SU-DHL-6 (cell line): Measurements from ENCODE around the gene CEP104.

Experiments used
- H2AFZ ChIP-seq: fragments of 200-600 bp; sonication (generic); 2 replicates; pipeline ENCODE4 v1.6.1; 2014; ENCODE audit warnings: low read depth, mild to moderate bottlenecking, moderate library complexity, mixed read lengths, antibody characterized with exemption, low read length; ENCODE audit not compliant: severe bottlenecking
- H3F3A ChIP-seq: fragments of 200-600 bp; shearing (Covaris generic); 2 replicates; pipeline ENCODE4 v1.6.0; 2016; ENCODE audit warnings: antibody characterized with exemption, mild to moderate bottlenecking; ENCODE audit not compliant: insufficient read depth
- H3K27ac ChIP-seq: fragments of 200-600 bp; sonication (generic); 2 replicates; pipeline ENCODE4 v1.5.1; 2016; ENCODE audit warnings: low read depth, mild to moderate bottlenecking, low read length, moderate library complexity, mixed read lengths
- H3K27me3 ChIP-seq: fragments of 200-600 bp; sonication (generic), shearing (Covaris generic); 2 replicates; pipeline ENCODE4 v1.6.0; 2014; ENCODE audit warnings: mild to moderate bottlenecking, low read length
- H3K36me3 ChIP-seq: fragments of 200-600 bp; sonication (generic); 2 replicates; pipeline ENCODE4 v1.6.1; 2014; ENCODE audit warnings: mild to moderate bottlenecking, low read length, mixed read lengths
- H3K4me2 ChIP-seq: fragments of 300-600, 200-600 bp; shearing (Covaris generic), sonication (generic); 2 replicates; pipeline ENCODE4 v1.6.0; 2014; ENCODE audit warnings: low read length, low read depth, mild to moderate bottlenecking; ENCODE audit not compliant: poor library complexity, severe bottlenecking
- H3K4me3 ChIP-seq: fragments of 200-600 bp; sonication (generic); 2 replicates; pipeline ENCODE4 v1.5.1; 2014; ENCODE audit warnings: antibody characterized with exemption, low read length, mild to moderate bottlenecking, mixed read lengths; ENCODE audit not compliant: insufficient read depth, poor library complexity, severe bottlenecking
- H3K79me2 ChIP-seq: fragments of 200-600 bp; sonication (generic); 2 replicates; pipeline ENCODE4 v1.6.1; 2014; ENCODE audit warnings: mild to moderate bottlenecking, low read length, moderate library complexity; ENCODE audit not compliant: insufficient read depth
- H3K9ac ChIP-seq: fragments of 200-600 bp; sonication (generic); 2 replicates; pipeline ENCODE4 v1.7.0; 2014; ENCODE audit warnings: mild to moderate bottlenecking, low read length
- H3K9me2 ChIP-seq: fragments of 200-600 bp; sonication (generic); replicated peaks from 2 replicates; pipeline ENCODE4 v1.6.1; 2014; ENCODE audit warnings: low read length; ENCODE audit not compliant: insufficient read depth
- H3K9me3 ChIP-seq: fragments of 200-600 bp; sonication (generic); 2 replicates; pipeline ENCODE4 v1.6.1; 2014; ENCODE audit warnings: low read length, mixed read lengths; ENCODE audit not compliant: insufficient read depth
- H4K20me1 ChIP-seq: fragments of 200-600 bp; sonication (generic); 2 replicates; pipeline ENCODE4 v1.6.1; 2014; ENCODE audit warnings: low read depth, mild to moderate bottlenecking, antibody characterized with exemption, low read length, moderate library complexity, mixed read lengths
- CTCF ChIP-seq: fragments of 200-600 bp; sonication (generic); IDR thresholded peaks from one replicate; pipeline ENCODE4 v1.5.1; 2017; ENCODE audit warnings: antibody characterized with exemption, mild to moderate bottlenecking, low read length, moderate library complexity; ENCODE audit not compliant: insufficient read depth, poor library complexity, severe bottlenecking
- EZH2phosphoT487 ChIP-seq: fragments of 200-600 bp; sonication (generic), shearing (Covaris generic); conservative IDR thresholded peaks from 2 replicates; pipeline ENCODE4 v1.6.1; 2018; ENCODE audit warnings: mild to moderate bottlenecking, antibody characterized with exemption, low read length, moderate library complexity, mixed read lengths

CEP104 gene

DNA sequence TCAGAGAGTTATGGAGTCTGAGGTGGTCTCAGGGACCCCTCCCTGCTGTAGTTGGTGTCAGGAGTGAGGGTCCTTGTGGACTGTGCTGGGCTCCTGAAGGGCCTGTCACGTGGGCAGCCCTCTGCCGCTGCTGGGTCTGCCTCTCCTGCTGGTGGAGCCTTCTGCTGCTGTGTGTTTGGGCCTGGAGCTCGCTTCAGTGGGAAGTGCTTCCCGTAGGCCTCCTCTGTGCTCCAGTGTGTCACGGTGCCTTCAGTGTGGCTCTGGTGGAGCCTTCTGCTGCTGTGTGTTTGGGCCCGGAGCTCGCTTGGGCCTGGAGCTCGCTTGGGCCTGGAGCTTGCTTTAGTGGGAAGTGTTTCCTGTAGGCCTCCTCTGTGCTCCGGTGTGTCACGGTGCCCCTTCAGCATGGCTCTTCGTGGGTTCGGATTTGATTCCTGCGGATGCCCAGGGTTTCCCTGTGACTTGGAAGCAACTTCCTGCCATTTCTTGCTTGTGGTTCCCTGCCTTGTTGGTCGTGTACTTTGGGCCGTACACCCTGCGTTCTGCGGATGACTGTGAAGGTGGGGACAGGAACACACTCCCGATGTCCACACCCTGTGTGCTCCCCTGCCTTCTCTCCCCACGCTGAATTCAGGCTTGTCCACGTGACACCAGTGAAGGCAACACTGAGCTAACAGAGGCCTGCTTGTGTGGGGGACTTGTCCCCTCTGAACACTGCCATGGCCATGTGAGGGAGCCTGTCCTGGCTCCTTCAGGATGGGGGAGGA lies 23.6 kb upstream of the CEP104 start:
- no peaks in the 10 kb centered on the region for H3F3A ChIP-seq
- no peak overlapping the region for H3K4me3 ChIP-seq
- H3K36me3 ChIP-seq: no peaks in the 10 kb centered on the region
- H3K9ac ChIP-seq: no peak overlapping the region
- no peak overlapping the region for H3K4me2 ChIP-seq
- no peaks in the 10 kb centered on the region for H3K9me3 ChIP-seq
- no peak for TF ChIP-seq EZH2phosphoT487
- TF ChIP-seq CTCF: no peak
- H2AFZ ChIP-seq: no peak overlapping the region
- H4K20me1 ChIP-seq: no peaks in the 10 kb centered on the region
- no peak overlapping the region for H3K27ac ChIP-seq
- H3K79me2 ChIP-seq: no peaks in the 10 kb centered on the region
- H3K27me3 ChIP-seq: no peaks in the 10 kb centered on the region
- no peaks in the 10 kb centered on the region for H3K9me2 ChIP-seq

- Histone ChIP-seq H3K4me2 (no peak overlapping the region), H3K9me3 (no peaks in the 10 kb centered on the region), H3K27me3 (no peaks in the 10 kb centered on the region), H3F3A (no peaks in the 10 kb centered on the region), H3K9ac (no peak overlapping the region), H3K4me3 (no peak overlapping the region), H2AFZ (no peak overlapping the region), H3K27ac (no peak overlapping the region), H4K20me1 (no peaks in the 10 kb centered on the region), H3K36me3 (no peaks in the 10 kb centered on the region), H3K9me2 (no peaks in the 10 kb centered on the region), H3K79me2 (no peaks in the 10 kb centered on the region)
- TF ChIP-seq CTCF (no peak), EZH2phosphoT487 (no peak)
Observed at GRCh38 chr1:3879787-3880428, 22.9 kb upstream of the CEP104 start.

GRCh38 chr1:3879099-3879498 lies 22.1 kb upstream of the CEP104 start:
- Histone ChIP-seq H3K36me3 (no peaks in the 10 kb centered on the region), H3K27me3 (no peaks in the 10 kb centered on the region), H3K9me2 (no peaks in the 10 kb centered on the region), H3K4me2 (no peak overlapping the region), H3K4me3 (no peak overlapping the region), H3K9me3 (no peaks in the 10 kb centered on the region), H2AFZ (no peak overlapping the region), H3K79me2 (no peaks in the 10 kb centered on the region), H3F3A (no peaks in the 10 kb centered on the region), H4K20me1 (no peaks in the 10 kb centered on the region), H3K27ac (no peak overlapping the region), H3K9ac (no peak overlapping the region)
- TF ChIP-seq CTCF: no peak
- TF ChIP-seq EZH2phosphoT487: no peak
